Body of pancreas (tissue), 4 donors: Measurements from ENCODE around the gene VIPR1. TPM values are rescaled to one million over a fixed set of nuclear protein-coding genes. Genes with fewer than 3 reads are reported as not detected.

Experiments
- ATAC-seq: fragments of 150-250 bp; one replicate; pipeline ENCODE4 v1.9.1; 2016
- DNase-seq, 4 donors: peaks; one replicate each; pipeline ENCODE4 v3.0.0-alpha.2; 2019
- H3K27ac ChIP-seq, 4 donors: fragments of 200-600 bp; sonication (generic); 1 replicate in 3 of 4; 2 replicates in 1 of 4; pipeline versions ENCODE4 v1.5.1 to v1.6.1; 2016 to 2019; ENCODE audit warnings: mild to moderate bottlenecking in 1 of 4, mixed read lengths in 1 of 4, moderate library complexity in 1 of 4
- H3K27me3 ChIP-seq, 2 donors: fragments of 200-600 bp; sonication (generic); one replicate each; pipeline ENCODE4 v1.6.0; 2016; ENCODE audit warnings: mild to moderate bottlenecking in 1 of 2
- H3K36me3 ChIP-seq, 2 donors: fragments of 200-600 bp; sonication (generic); replicated peaks in 1 of 2; 2 replicates each; pipeline ENCODE4 v1.5.1; 2016; ENCODE audit warnings: low read depth in 2 of 2; ENCODE audit not compliant: insufficient read depth in 1 of 2
- H3K4me1 ChIP-seq: fragments of 200-600 bp; sonication (generic); one replicate; pipeline ENCODE4 v1.6.0; 2016
- H3K4me3 ChIP-seq, 2 donors: fragments of 200-600 bp; sonication (generic); 1 replicate in 1 of 2; 2 replicates in 1 of 2; pipeline ENCODE4 v1.5.1; 2016 to 2019
- H3K9me3 ChIP-seq, 3 donors: fragments of 200-600 bp; sonication (generic); 1 replicate in 2 of 3; 2 replicates in 1 of 3; pipeline ENCODE4 v1.5.1; 2016
- POLR2A ChIP-seq, 3 donors: fragments of 450-650 bp; IDR thresholded peaks; one replicate each; pipeline ENCODE4 v1.6.1; 2016; ENCODE audit warnings: antibody characterized with exemption in 3 of 3, mild to moderate bottlenecking in 2 of 3
- WGBS, 2 donors: methylation state at CpG; one replicate each; pipeline ENCODE4 v1.1.5; 2017; 5-methylcytosine and 5-hydroxymethylcytosine counted together
- intact Hi-C: fragments of 100-400 bp; cut with DNase I; formaldehyde crosslinking; loops from one replicate; pipeline ENCODE4 v1.15.1; 2023
- total RNA-seq, 2 donors: library from RNA; depleted of rRNA; stranded (reverse); fragments of >200 nt; gene quantifications; one replicate each; pipeline ENCODE4 v1.1.0, GENCODE V29; 2016
- TF ChIP-seq, protein P1 (sequence below), 7 experiments: fragments of 450-650 bp in 4 of 7; fragments of 200-600 bp in 3 of 7; sonication (generic) in 3 of 7; IDR thresholded peaks; one replicate each; pipeline ENCODE4 v1.5.1; 2016 to 2019; ENCODE audit warnings: antibody characterized with exemption in 7 of 7

VIPR1 gene
- total RNA-seq, 2 donors from 2014 or later = 0.99 to 10.6 TPM

DNA sequence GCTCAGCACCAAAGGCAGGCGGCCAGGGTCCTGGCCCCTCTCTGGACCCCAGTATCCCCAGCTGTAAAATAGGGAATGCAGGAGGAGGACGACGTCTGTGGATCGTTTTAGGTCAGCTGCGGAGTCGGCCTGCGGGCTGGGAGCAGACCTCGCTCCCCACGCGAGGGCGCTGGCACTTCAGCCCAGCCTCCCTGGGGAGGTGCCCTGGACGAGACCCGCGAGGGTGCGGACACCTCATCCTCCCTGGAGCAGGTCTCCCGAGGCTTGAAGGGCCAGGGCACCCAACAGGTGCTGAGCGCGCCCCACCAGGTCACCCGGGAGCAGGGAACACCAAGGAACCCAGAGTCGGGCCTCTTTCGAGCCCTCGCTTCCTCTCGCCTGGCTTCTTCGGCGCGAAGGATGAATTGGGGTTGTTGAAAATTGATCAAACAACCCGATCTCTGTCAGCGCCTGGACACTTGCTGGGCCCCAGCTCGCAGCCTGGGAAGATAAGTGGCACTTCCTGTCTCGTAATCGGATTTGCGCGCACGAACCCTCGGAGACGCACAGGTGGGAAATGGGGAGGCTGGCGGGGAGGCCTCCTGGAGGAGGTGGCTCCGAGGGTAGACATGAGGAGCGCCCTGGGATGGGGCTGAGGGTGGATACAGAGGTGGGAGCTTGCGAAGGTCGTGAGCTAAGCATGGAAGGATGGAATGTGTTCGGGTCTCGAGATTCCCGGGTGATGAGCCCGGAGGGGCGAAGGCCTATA lies 588 bp upstream of the VIPR1 start:
- 1 to 4% methylated on average over 22 to 45 of the region's 46 CpGs for WGBS, 2 donors

DNA sequence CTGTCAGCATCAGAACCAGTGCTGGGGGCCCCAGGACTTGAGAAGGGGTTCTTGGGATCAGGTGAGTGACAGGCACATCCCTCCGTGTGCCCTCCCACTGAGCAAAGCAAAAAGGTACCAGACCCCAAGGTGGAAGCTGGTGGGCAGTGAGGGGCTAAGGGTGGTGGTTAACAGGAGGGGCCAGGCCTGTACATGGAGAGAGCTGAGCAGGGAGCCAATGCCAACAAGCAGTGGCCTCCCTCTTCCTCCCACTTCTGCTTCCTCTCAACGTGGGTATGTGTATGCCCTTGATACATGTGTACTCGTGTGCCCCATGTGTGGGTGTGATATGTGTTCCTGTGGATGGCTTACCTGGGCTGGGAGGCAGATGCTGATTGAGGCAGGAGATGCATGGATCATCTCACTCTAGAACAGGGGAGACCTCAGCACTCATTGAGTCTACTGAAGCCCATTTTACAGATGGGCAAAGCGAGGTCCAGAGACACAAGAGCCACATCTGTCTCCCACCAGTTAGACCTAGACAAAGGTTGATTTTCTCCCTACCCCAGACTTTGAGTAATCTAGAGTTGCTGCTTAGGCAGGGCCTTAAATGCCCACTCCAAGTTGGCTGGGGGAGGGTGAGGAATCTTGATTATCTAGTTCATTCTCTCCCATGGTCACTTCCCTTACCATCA lies 945 bp downstream of the VIPR1 start:
- ATAC-seq (no peak), DNase-seq (peak in 2 of 4 donors; percentile 1 to 3)
- intact Hi-C loops = loop anchor here (5.0 kb wide), 1 partner anchor 34 kb away; no protein-coding TSS in a partner anchor
- TF ChIP-seq, protein P1, sequence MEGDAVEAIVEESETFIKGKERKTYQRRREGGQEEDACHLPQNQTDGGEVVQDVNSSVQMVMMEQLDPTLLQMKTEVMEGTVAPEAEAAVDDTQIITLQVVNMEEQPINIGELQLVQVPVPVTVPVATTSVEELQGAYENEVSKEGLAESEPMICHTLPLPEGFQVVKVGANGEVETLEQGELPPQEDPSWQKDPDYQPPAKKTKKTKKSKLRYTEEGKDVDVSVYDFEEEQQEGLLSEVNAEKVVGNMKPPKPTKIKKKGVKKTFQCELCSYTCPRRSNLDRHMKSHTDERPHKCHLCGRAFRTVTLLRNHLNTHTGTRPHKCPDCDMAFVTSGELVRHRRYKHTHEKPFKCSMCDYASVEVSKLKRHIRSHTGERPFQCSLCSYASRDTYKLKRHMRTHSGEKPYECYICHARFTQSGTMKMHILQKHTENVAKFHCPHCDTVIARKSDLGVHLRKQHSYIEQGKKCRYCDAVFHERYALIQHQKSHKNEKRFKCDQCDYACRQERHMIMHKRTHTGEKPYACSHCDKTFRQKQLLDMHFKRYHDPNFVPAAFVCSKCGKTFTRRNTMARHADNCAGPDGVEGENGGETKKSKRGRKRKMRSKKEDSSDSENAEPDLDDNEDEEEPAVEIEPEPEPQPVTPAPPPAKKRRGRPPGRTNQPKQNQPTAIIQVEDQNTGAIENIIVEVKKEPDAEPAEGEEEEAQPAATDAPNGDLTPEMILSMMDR (IDR thresholded peaks at IDR 0.05) = no peak
- TF ChIP-seq POLR2A (IDR thresholded peaks at IDR 0.05) = no peak
- Histone ChIP-seq H3K27ac (no peak overlapping the region), H3K9me3 (no peaks in the 10 kb centered on the region), H3K4me3 (no peak overlapping the region), H3K4me1 (peaks cover 31% of the 10 kb centered on the region), H3K36me3 (no peaks in the 10 kb centered on the region), H3K27me3 (peaks cover 0 to 4% of the 10 kb centered on the region in 2 donors)
- WGBS, 2 donors = 78 to 86% methylated on average over 4 of the region's 4 CpGs

More for the DNA sequence above, 588 bp upstream of the VIPR1 start:
- no peak overlapping the region for H3K27ac ChIP-seq
- intact Hi-C loops = loop anchor here (5.0 kb wide), 1 partner anchor 35 kb away; no protein-coding TSS in a partner anchor
- TF ChIP-seq, protein P1 (IDR thresholded peaks at IDR 0.05) = peak; percentile 33 to 65 (median 61)
- no peak for TF ChIP-seq POLR2A (IDR thresholded peaks at IDR 0.05)
- H3K27me3 ChIP-seq = peaks cover 0 to 4% of the 10 kb centered on the region in 2 donors
- peak; percentile 57 for ATAC-seq
- DNase-seq = peak; percentile 55 to 73 (median 64)
- no peaks in the 10 kb centered on the region for H3K9me3 ChIP-seq
- H3K36me3 ChIP-seq = no peaks in the 10 kb centered on the region
- peak overlapping the region in 1 of 2 donors; percentile 24 for H3K4me3 ChIP-seq
- peaks cover 19% of the 10 kb centered on the region for H3K4me1 ChIP-seq

DNA sequence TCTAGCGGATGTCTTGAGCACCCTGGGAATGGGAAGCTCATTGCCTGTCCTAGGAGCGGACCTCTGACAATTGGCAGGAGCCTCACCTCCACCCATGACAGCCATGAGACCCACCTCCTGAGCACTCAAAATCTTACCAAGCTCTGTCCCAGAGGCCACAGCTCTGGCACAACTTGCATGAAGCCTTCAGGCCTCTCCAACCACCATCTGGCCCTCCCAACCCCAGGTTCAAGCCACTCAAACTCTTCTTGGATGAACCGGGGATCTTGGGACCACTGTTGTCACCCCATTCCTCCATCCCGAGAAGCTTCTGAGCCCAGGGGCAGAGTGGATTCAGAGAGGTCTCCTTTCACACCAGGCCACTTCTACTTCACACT lies 1.5 kb downstream of the VIPR1 start:
- no peaks in the 10 kb centered on the region for H3K36me3 ChIP-seq
- H3K4me1 ChIP-seq = peaks cover 31% of the 10 kb centered on the region
- TF ChIP-seq, protein P1 (IDR thresholded peaks at IDR 0.05) = no peak
- no peak for TF ChIP-seq POLR2A (IDR thresholded peaks at IDR 0.05)
- H3K27me3 ChIP-seq = peaks cover 0 to 4% of the 10 kb centered on the region in 2 donors
- 89 to 98% methylated on average over 2 to 4 of the region's 4 CpGs for WGBS, 2 donors
- ATAC-seq (no peak), DNase-seq (peak in 3 of 4 donors; percentile 2 to 9 (median 6))
- no peak overlapping the region for H3K27ac ChIP-seq
- intact Hi-C loops = loop anchor here (5.0 kb wide), 1 partner anchor 33 kb away; no protein-coding TSS in a partner anchor
- H3K4me3 ChIP-seq = no peak overlapping the region
- H3K9me3 ChIP-seq = no peaks in the 10 kb centered on the region

DNA sequence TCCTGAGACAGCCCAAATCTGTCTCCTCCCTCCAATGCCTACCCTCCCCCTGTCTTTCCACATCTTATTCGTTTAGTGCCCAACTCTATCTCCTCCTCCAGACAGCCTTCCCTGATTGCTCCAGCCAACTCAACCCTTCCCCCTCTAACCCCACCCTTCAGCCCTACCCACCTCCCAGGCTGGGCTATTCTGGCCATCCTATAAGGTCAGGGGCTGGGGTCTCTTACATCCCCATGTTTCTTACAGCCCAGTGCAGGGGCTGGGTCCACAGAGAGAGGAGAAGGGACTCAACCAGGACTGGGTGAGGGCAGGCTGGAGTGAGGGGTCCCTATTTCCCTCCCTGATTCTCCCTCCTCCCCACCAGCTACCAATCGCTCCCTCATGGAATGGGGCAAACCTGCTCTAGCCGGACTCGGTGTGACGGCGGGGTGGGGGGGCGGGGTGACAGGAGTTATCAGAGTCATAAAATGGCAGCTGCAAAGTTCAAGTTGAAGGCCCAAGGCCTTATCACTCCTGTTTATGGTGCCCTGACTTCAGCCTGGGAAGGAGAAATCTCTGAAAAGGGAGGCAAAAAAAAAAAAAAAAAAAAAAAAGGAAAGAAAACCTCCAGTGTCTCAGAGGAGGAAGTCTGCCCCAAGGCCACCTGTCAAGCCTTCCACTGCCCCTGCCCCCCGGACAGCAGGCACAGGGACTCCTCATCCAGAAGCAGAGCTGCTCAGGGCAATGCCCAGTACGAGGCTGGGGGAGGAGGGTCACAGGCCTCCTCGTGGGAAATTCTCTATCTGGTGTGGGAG lies 2.1 kb downstream of the VIPR1 start:
- Histone ChIP-seq H3K4me3 (no peak overlapping the region), H3K27me3 (peaks cover 0 to 4% of the 10 kb centered on the region in 2 donors), H3K4me1 (peaks cover 31% of the 10 kb centered on the region), H3K27ac (no peak overlapping the region), H3K9me3 (no peaks in the 10 kb centered on the region), H3K36me3 (no peaks in the 10 kb centered on the region)
- DNase-seq (peak in 3 of 4 donors; percentile 5 to 15 (median 10)), ATAC-seq (no peak)
- whole genome bisulfite sequencing, 2 donors = 72 to 79% methylated on average over 10 of the region's 10 CpGs
- TF ChIP-seq, protein P1 (IDR thresholded peaks at IDR 0.05) = no peak
- TF ChIP-seq POLR2A (IDR thresholded peaks at IDR 0.05) = no peak
- intact Hi-C loops = loop anchor here (5.0 kb wide), 1 partner anchor 33 kb away; no protein-coding TSS in a partner anchor
